Sigmoid colon (tissue), 4 donors: ENCODE data around the gene RAPGEF5.

Source experiments
- EP300 ChIP-seq, 4 donors: sonication (generic); formaldehyde crosslinking; IDR thresholded peaks; one replicate each; pipeline ENCODE4 v1.6.1; 2017; ENCODE audit warnings: antibody characterized with exemption in 4 of 4
- POLR2AphosphoS5 ChIP-seq, 4 donors: sonication (generic); formaldehyde crosslinking; IDR thresholded peaks; one replicate each; pipeline ENCODE4 v1.6.1; 2017; ENCODE audit warnings: antibody characterized with exemption in 4 of 4
- TF ChIP-seq, protein P1 (sequence below), 4 experiments: fragments of 450-650 bp in 3 of 4; fragments of 200-600 bp in 1 of 4; IDR thresholded peaks; one replicate each; pipeline ENCODE4 v1.5.1; 2016 to 2019; ENCODE audit warnings: antibody characterized with exemption in 4 of 4, mild to moderate bottlenecking in 3 of 4, moderate library complexity in 2 of 4

DNA sequence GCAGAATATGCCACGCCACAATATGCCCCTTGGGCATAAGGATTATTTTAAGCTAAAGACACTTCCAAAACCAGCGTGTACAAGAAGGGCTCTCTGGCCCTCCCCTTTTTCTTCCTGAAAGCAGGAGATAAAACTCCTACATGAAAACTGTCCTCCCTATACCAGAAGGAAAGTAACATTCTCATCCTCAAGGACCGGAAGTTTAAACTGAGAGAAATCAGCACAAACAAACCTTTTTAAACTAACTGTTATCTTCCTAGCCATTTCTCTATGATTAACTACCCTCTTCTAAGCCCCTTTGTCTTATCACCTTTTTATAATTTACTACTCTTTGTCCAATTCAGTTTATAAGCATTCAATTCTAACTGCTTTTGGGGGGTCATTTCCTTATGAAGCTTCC lies 16.4 kb upstream of the RAPGEF5 start:
- TF ChIP-seq, protein P1, sequence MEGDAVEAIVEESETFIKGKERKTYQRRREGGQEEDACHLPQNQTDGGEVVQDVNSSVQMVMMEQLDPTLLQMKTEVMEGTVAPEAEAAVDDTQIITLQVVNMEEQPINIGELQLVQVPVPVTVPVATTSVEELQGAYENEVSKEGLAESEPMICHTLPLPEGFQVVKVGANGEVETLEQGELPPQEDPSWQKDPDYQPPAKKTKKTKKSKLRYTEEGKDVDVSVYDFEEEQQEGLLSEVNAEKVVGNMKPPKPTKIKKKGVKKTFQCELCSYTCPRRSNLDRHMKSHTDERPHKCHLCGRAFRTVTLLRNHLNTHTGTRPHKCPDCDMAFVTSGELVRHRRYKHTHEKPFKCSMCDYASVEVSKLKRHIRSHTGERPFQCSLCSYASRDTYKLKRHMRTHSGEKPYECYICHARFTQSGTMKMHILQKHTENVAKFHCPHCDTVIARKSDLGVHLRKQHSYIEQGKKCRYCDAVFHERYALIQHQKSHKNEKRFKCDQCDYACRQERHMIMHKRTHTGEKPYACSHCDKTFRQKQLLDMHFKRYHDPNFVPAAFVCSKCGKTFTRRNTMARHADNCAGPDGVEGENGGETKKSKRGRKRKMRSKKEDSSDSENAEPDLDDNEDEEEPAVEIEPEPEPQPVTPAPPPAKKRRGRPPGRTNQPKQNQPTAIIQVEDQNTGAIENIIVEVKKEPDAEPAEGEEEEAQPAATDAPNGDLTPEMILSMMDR (IDR thresholded peaks at IDR 0.05), result no peak
- TF ChIP-seq POLR2AphosphoS5 (IDR thresholded peaks at IDR 0.05) (no peak), EP300 (IDR thresholded peaks at IDR 0.05) (no peak)
